ENCODE data around the gene VAV1.
"Not testable (repeated sequence)": the region's sequence is repeated elsewhere in the genome, so short reads cannot be mapped to it uniquely, and the experiment has no call there.

The VAV1 gene

DNA sequence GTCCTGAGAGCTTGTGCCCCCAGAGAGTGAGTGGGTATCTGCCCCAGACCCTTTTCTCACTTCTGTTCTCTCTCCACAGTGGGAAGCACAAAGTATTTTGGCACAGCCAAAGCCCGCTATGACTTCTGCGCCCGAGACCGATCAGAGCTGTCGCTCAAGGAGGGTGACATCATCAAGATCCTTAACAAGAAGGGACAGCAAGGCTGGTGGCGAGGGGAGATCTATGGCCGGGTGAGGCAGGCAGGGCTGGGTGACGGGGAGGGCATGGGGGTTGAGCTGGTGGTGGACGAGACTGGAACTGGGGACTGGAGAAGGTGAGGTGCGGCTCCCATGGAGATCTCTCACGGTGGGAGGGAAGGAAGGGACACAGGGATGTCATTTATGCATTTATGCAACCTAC lies 81.4 kb downstream of the VAV1 start:
- no peak for DNase-seq

DNA sequence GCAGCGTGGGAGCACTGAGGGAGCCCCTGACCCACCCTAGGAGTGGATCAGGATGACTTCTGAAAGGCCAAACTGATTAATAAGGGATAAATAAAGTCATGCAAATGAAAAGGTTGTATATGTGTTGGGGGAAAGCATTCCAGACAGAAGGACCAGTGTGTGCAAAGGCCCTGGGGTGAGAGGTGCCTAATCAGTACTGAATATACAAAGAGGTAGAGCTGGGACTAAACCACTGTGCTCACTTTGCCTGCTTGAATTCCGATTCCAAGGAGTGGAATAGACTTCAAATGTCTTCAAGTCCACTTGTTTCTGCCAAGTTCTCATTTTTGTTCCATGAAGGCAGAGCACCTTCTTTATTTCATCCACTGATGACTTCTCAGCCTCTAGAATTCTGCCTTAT lies 82.2 kb downstream of the VAV1 start:
- no peak for DNase-seq

GRCh38 chr19:6856749-6857372 lies 84.4 kb downstream of the VAV1 start:
- DNase-seq = no peak

GRCh38 chr19:6861683-6862286 lies 89.3 kb downstream of the VAV1 start:
- DNase-seq = no peak

DNA sequence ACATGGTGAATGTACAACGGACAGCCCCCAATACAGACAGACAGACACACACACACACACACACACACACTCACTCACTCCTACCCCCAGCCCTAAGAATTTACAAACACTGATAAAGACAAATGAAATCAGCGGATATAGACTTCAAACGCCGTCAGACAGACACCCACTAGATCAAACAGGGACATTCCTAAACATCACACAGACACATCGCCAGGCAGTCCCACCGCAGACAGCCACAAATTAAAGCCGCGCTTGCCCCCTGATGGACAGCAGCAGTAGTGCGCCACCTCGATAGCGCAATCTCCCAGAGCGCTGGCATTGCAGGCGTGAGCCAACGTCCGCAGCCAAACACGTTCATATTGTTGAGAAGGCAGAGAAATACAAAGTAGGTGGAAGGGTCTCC lies 90.2 kb downstream of the VAV1 start:
- DNase-seq = peak; percentile 74

DNA sequence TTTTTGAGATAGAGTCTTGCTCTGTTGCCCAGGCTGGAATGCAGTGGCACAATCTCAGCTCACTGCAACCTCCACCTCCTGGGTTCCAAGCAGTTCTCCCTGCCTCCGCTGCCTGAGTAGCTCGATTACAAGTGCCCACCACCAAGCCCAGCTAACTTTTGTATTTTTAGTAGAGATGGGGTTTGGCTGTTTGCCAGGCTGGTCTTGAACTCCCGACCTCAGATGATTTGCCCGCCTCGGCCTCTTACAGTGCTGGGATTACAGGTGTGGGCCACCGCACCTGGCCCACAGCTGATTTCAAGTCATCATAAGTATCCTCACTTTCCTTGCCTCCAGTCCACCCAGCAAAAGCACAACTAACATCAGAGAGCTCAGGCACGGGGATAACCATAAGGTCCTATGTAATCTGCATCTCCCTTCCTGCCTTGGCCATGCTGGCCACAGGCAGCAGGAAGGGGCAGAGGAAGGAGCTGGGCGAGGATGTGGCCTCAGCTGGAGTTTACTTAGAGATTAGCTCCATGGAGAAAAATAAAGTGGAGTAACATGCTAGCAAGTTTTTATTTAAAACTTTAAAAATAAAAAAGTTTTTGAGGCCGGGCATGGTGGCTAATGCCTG lies 91.9 kb downstream of the VAV1 start:
- no peak for DNase-seq

DNA sequence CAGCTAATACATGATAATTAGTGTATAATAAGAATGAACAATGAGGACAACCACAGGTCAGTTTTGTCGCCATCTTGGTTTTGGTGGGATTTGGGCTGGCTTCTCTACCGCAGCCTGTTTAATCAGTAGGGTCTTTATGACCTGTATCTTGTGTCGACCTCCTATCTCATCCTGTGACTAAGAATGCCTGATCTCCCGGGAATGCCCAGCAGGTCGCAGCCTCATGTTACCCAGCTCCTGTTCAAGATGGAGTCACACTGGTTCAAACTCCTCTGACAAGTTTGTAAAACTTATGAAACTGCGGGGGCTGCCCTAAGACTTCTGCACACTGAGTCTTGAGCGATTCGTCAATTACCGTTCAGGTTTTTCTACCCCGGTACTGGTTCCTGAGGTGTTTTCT lies 93.3 kb downstream of the VAV1 start:
- DNase-seq = no peak

GRCh38 chr19:6866741-6867151 lies 94.2 kb downstream of the VAV1 start:
- no peak for DNase-seq

DNA sequence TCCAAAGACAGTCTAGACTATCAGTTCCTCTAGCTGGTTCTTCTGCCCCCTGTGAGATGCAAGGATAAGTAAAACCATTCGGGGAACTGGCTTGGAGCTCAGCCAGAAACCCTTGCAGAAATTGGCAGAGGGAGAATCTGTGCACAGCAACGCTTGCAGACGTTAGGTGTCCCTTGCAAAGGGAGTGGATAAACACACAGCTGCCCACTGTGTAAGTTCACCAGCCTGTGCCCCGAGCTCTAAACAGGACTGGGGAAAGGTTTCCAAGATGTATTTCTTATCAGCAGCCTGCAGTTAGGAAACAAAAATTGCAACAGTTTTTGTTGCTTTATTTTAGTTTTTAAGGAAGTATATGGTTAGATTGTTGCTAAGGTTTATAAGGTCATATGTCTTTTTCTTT lies 95.8 kb downstream of the VAV1 start:
- DNase-seq = no peak

DNA sequence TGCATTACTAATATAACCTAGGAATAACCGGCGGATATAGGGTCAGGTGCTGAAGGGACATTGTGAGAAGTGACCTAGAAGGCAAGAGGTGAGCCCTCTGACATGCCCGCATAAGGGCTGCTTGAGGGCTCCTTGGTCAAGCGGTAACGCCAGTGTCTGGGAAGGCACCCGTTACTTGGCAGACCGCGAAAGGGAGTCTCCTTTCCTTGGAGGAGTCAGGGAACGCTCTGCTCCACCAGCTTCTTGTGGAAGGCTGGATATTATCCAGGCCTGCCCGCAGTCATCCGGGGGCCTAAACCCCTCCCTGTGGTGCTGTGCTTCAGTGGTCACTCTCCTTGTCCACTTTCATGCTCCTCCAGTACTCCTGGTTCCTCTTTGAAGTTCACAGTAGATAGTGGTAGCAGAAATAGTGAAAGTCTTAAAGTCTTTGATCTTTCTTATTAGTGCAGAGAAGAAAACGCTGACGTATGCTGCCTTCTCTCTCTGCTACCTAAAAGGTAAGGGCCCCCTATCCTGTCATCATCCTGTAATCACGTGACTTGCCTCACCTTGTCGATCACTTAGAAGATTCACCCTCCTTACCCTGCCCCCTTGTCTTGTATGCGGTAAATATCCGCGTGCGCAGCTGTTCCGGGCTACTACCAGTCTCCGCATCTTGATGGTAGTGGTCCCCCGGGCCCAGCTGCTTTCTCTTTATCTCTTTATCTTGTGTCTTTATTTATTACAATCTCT lies 96.8 kb downstream of the VAV1 start:
- not testable (repeated sequence) for DNase-seq

- DNase-seq = no peak
These were observed 101.4 kb downstream of the VAV1 start for GRCh38 chr19:6873708-6874431.

GRCh38 chr19:6875218-6875617 lies 102.7 kb downstream of the VAV1 start:
- no peak for DNase-seq

- DNase-seq = no peak
These were observed 104.2 kb downstream of the VAV1 start for GRCh38 chr19:6876748-6877147.

- no peak for DNase-seq
These were observed 105.3 kb downstream of the VAV1 start for GRCh38 chr19:6877766-6878165.

DNA sequence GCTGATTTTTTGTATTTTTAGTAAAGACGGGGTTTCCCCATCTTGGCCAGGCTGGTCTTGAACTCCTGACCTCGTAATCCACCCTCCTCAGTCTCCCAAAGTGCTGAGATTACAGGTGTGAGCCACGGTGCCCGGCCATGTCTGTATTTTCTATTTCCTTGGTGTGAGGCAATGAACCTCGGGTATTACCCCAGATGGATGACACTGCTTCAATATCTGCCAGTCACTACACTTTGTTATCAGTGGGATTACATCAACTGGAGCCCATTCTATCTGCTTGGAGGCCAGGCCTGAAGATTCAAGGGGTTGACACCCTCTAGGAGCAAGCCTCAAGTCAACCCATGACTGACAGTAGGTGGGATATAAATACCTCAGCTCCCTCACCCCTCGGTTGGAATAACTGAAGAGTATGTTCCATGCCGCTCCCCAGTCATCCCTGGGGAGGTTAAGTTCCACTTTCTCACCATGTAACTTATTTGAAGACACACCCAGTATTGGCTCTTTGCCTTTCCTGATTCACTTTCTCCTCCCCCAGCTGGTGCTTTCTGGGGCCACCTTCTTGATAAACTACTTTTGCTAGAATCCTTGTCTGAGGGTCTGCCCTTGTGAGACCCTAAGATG lies 113.9 kb downstream of the VAV1 start:
- no peak for DNase-seq

DNA sequence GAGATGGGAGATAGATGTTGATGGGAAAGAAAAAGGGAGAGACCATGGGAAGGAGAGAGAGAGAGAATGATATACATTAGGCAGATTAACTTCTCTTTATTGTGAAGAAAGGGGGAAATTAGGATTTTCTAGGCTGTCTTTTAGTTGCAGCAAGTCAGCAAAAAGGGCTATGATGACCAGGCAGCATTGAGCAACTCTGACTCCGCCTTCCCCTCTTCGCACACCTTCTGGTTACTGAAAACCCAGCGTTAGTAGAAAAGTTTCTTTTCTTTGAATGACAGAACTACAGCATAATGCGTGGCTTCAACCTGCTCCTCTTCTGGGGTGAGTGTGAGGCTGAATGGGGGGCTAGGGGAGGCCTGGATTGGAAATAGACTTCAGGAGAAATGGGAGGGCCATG lies 114.8 kb downstream of the VAV1 start, which contains the start of gene ADGRE1:
TSS of gene ADGRE1 (plus strand) at position 264 of the 400 bp plus-strand sequence. CDS start at position 294, 30 bp downstream.
- no peak for DNase-seq

DNA sequence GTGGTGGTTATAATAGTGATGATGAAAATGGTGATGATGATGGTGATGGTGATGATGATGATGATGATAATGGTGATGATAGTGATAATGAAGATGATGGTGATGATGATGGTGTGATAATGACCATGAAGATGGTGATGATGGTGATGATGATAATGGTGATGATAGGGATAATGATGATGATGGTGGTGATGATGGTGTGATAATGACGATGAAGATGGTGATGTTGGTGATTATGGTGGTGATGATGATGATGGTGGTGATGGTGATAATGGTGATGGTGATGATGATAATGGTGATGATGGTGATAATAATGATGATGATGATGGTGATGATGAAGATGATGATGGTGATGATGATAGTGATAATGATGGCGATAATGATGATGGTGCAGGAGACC lies 116.5 kb downstream of the VAV1 start:
- DNase-seq = no peak

DNA sequence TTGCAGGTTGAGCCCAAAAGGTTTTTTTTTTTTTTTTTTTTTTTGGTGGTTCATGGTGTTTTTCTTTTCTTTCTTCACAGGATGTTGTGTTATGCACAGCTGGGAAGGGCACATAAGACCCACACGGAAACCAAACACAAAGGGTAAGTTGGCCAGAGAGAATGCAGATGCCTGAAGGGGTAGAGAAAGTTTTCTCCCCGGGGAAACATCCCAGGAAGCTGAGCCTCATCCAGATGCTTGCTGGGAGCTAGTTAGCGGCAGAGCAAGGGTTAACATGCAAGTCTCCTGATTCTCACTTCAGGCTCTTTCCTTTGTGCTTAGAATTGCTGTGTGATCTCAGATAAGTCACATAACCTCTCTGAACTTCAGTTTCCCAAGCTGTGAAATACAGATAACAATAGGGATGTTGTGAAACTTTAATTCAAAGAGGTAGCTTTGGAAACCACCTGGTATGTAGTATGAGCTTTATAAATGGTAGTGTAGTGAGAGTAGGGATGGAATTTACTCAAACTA lies 117.9 kb downstream of the VAV1 start:
- DNase-seq = no peak

GRCh38 chr19:6890938-6891337 lies 118.4 kb downstream of the VAV1 start:
- no peak for DNase-seq

GRCh38 chr19:6891761-6892385 lies 119.4 kb downstream of the VAV1 start:
- DNase-seq = no peak

DNA sequence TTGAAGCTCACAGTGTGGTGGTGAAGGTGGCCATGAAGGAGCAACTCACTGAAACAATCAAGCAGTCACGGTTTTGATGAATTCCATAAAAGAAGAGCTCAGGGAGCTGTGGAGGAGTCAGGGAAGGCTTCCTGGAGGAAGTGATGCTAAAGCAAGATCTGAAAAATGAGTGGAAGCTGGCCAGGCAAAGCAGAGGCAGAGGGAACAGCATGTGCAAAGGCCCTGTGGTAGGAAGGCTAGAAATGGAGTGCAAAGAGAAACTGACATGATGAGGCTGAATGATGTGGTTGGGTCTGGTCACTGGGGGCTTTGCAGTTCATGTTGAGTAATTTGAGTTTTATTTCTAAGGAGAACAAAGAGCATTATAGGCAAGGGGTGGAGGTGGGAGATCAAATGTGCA lies 121.8 kb downstream of the VAV1 start:
- no peak for DNase-seq

GRCh38 chr19:6903446-6903845 lies 130.9 kb downstream of the VAV1 start:
- DNase-seq = no peak

Data from HCEC 1CT (cell line).